CD8-positive, alpha-beta memory T cell (primary cell): ENCODE data around the gene CCDC187. TPM values are rescaled to one million over a fixed set of nuclear protein-coding genes. Genes with fewer than 3 reads are reported as not detected.

Experiments
- CTCF ChIA-PET: fragments of 350-600 bp; sonication (Branson Sonifier 250); formaldehyde crosslinking; loops from one replicate; lab custom pipeline; 2021; ENCODE audit warnings: antibody characterized with exemption; lab: Charles Lee
- POLR2A ChIA-PET: fragments of 350-600 bp; sonication (Branson Sonifier 250); formaldehyde crosslinking; loops from one replicate; lab custom pipeline; 2021; ENCODE audit warnings: antibody characterized with exemption; lab: Charles Lee
- DNase-seq, 5 donors: peaks; one replicate each; pipeline versions ENCODE4 v3.0.0 to v3.0.0-alpha.2; 2020 to 2022; ENCODE audit warnings: mixed read lengths in 1 of 5
- H3K27ac ChIP-seq: one replicate; pipeline ENCODE4 v1.7.0; 2013; ENCODE audit warnings: low read depth, mild to moderate bottlenecking, low read length, moderate library complexity
- H3K27me3 ChIP-seq: 2 replicates; pipeline ENCODE4 v1.7.0; 2013; ENCODE audit warnings: low read length, mild to moderate bottlenecking; ENCODE audit not compliant: insufficient read depth, poor library complexity, severe bottlenecking
- H3K36me3 ChIP-seq: 2 replicates; pipeline ENCODE4 v1.7.0; 2013; ENCODE audit warnings: mild to moderate bottlenecking, low read length, moderate library complexity; ENCODE audit not compliant: insufficient read depth
- H3K4me1 ChIP-seq: 2 replicates; pipeline ENCODE4 v1.7.0; 2013; ENCODE audit warnings: mild to moderate bottlenecking, low read length, moderate library complexity; ENCODE audit not compliant: insufficient read depth
- H3K4me3 ChIP-seq: 2 replicates; pipeline ENCODE4 v1.7.0; 2013; ENCODE audit warnings: mild to moderate bottlenecking, low read length
- H3K9me3 ChIP-seq: 2 replicates; pipeline ENCODE4 v1.7.0; 2013; ENCODE audit warnings: mild to moderate bottlenecking, low read length
- H3K27ac Mint-ChIP-seq, 8 donors: one replicate each; pipeline ENCODE4 v1.8.0; 2020 to 2021; ENCODE audit warnings: mixed read lengths in 8 of 8, mild to moderate bottlenecking in 6 of 8, inconsistent platforms in 3 of 8, moderate library complexity in 3 of 8
- H3K27me3 Mint-ChIP-seq, 2 donors: one replicate each; pipeline ENCODE4 v1.8.0; 2020 to 2021; ENCODE audit warnings: mixed read lengths in 2 of 2, mild to moderate bottlenecking in 1 of 2, moderate library complexity in 1 of 2
- H3K36me3 Mint-ChIP-seq, 3 donors: one replicate each; pipeline ENCODE4 v1.8.0; 2020 to 2021; ENCODE audit warnings: mixed read lengths in 3 of 3, inconsistent platforms in 1 of 3, mild to moderate bottlenecking in 1 of 3
- H3K4me1 Mint-ChIP-seq, 3 donors: one replicate each; pipeline ENCODE4 v1.8.0; 2020 to 2021; ENCODE audit warnings: mixed read lengths in 3 of 3, inconsistent platforms in 1 of 3, mild to moderate bottlenecking in 1 of 3
- H3K4me3 Mint-ChIP-seq, 7 donors: one replicate each; pipeline ENCODE4 v1.8.0; 2020 to 2021; ENCODE audit warnings: mixed read lengths in 7 of 7, mild to moderate bottlenecking in 6 of 7, moderate library complexity in 4 of 7, inconsistent platforms in 2 of 7
- H3K9me3 Mint-ChIP-seq, 5 donors: one replicate each; pipeline ENCODE4 v1.8.0; 2020 to 2022; ENCODE audit warnings: mixed read lengths in 5 of 5, mild to moderate bottlenecking in 3 of 5, moderate library complexity in 2 of 5, inconsistent platforms in 1 of 5
- polyA plus RNA-seq: library from polyadenylated mRNA; unstranded; fragments of 300-500 nt; fragmentation: Illumina TruSeq; gene quantifications from one replicate; pipeline ENCODE4 v1.2.3, GENCODE V29; 2021
- total RNA-seq, 2 experiments: library from RNA; stranded (reverse); gene quantifications; one replicate each; pipeline ENCODE4 v1.2.3, GENCODE V29; 2021

Gene CCDC187
- total and polyA plus RNA-seq, 3 experiments from 2014 or later = not detected

DNA sequence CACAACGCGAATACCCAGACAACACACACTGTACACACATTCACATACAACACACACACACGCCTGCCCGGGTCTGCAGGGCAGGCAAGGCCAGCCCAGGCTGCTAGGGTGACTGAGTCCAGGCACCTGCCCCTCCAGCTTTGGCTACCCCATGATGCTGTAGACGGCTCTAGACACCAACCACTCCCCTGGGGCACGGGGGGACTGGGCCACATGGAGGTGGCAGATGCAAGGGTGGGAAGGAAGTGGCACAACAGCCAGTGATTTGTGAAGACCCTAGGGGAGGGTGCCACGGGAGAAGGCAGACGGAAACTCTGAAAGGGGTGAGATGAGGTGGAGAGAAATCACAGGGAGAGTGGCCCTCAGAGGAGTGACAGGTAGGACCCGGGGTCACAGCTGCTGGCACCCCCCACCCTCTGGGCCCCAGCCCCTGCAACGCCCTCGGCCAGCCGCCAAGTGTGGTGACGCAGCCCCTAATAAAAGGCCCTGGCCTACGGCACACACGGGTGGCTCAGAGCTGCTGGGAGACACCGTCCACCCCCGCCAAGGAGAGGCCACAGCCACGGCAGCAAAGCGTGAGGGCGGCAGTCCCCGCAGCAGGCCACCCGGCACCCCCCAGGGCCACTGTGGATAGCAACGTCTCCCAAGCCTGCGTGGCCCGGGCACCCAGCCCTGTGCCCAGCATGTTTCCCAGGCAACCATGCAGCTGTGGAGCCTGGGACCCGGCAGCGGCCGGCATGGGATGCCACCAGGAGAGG, 6.6 kb upstream of the CCDC187 start:
- Histone ChIP-seq H3K36me3 (no peaks in the 10 kb centered on the region), H3K27ac (no peak overlapping the region), H3K4me3 (no peak overlapping the region), H3K27me3 (no peaks in the 10 kb centered on the region), H3K9me3 (peaks cover 9% of the 10 kb centered on the region), H3K4me1 (no peaks in the 10 kb centered on the region)
- no peak overlapping the region for H3K27ac Mint-ChIP-seq
- ChIA-PET CTCF (no interaction called here), POLR2A (no interaction called here)
- no peak overlapping the region for H3K4me3 Mint-ChIP-seq
- no peak for DNase-seq
- H3K9me3 Mint-ChIP-seq = peaks cover 0 to 6% (median 4%) of the 10 kb centered on the region in 5 donors
- peaks cover 0 to 6% of the 10 kb centered on the region in 2 donors for H3K27me3 Mint-ChIP-seq
- peaks cover 0 to 3% (median 0%) of the 10 kb centered on the region in 3 donors for H3K36me3 Mint-ChIP-seq
- H3K4me1 Mint-ChIP-seq = peaks cover 5 to 11% (median 8%) of the 10 kb centered on the region in 3 donors

- Mint-ChIP-seq H3K36me3 (peaks cover 0 to 3% (median 0%) of the 10 kb centered on the region in 3 donors), H3K27ac (no peak overlapping the region), H3K4me1 (peaks cover 4 to 7% (median 5%) of the 10 kb centered on the region in 3 donors), H3K4me3 (no peak overlapping the region), H3K27me3 (peaks cover 0 to 5% of the 10 kb centered on the region in 2 donors), H3K9me3 (peaks cover 0 to under 1% (median 0%) of the 10 kb centered on the region in 5 donors)
- no peak overlapping the region for H3K27ac ChIP-seq
- H3K4me1 ChIP-seq = no peaks in the 10 kb centered on the region
- peaks cover 3% of the 10 kb centered on the region for H3K9me3 ChIP-seq
- no peak for DNase-seq
- no peak overlapping the region for H3K4me3 ChIP-seq
- CTCF ChIA-PET = no interaction called here
- H3K36me3 ChIP-seq = no peaks in the 10 kb centered on the region
- H3K27me3 ChIP-seq = no peaks in the 10 kb centered on the region
- POLR2A ChIA-PET = no interaction called here
Observed at GRCh38 chr9:136309806-136310220, 5.9 kb upstream of the CCDC187 start.

GRCh38 chr9:136309101-136309801, 5.4 kb upstream of the CCDC187 start:
- POLR2A ChIA-PET = no interaction called here
- no peak overlapping the region for H3K27ac Mint-ChIP-seq
- no peaks in the 10 kb centered on the region for H3K36me3 Mint-ChIP-seq
- Histone ChIP-seq H3K4me3 (no peak overlapping the region), H3K4me1 (no peaks in the 10 kb centered on the region), H3K27ac (no peak overlapping the region), H3K9me3 (no peaks in the 10 kb centered on the region), H3K36me3 (no peaks in the 10 kb centered on the region), H3K27me3 (no peaks in the 10 kb centered on the region)
- no peaks in the 10 kb centered on the region for H3K9me3 Mint-ChIP-seq
- no peak overlapping the region for H3K4me3 Mint-ChIP-seq
- H3K4me1 Mint-ChIP-seq = peaks cover 4 to 7% (median 5%) of the 10 kb centered on the region in 3 donors
- DNase-seq = peak in 1 of 5 donors; percentile 7
- CTCF ChIA-PET = no interaction called here
- peaks cover 0 to 5% of the 10 kb centered on the region in 2 donors for H3K27me3 Mint-ChIP-seq

- H3K27me3 Mint-ChIP-seq = peaks cover 0 to 5% of the 10 kb centered on the region in 2 donors
- ChIA-PET CTCF (no interaction called here), POLR2A (no interaction called here)
- Histone ChIP-seq H3K4me1 (no peaks in the 10 kb centered on the region), H3K9me3 (no peaks in the 10 kb centered on the region), H3K4me3 (no peak overlapping the region), H3K27ac (no peak overlapping the region), H3K36me3 (no peaks in the 10 kb centered on the region), H3K27me3 (no peaks in the 10 kb centered on the region)
- no peak overlapping the region for H3K4me3 Mint-ChIP-seq
- H3K9me3 Mint-ChIP-seq = no peaks in the 10 kb centered on the region
- H3K4me1 Mint-ChIP-seq = peaks cover 4 to 7% (median 5%) of the 10 kb centered on the region in 3 donors
- H3K27ac Mint-ChIP-seq = no peak overlapping the region
- DNase-seq = no peak
- H3K36me3 Mint-ChIP-seq = no peaks in the 10 kb centered on the region
Observed at GRCh38 chr9:136308702-136309053, 4.8 kb upstream of the CCDC187 start.

GRCh38 chr9:136308006-136308701, 4.3 kb upstream of the CCDC187 start:
- Mint-ChIP-seq H3K9me3 (no peaks in the 10 kb centered on the region), H3K27ac (no peak overlapping the region), H3K27me3 (peaks cover 0 to 5% of the 10 kb centered on the region in 2 donors), H3K4me1 (peaks cover 4 to 7% (median 5%) of the 10 kb centered on the region in 3 donors), H3K36me3 (no peaks in the 10 kb centered on the region), H3K4me3 (no peak overlapping the region)
- Histone ChIP-seq H3K27me3 (no peaks in the 10 kb centered on the region), H3K4me3 (no peak overlapping the region), H3K4me1 (no peaks in the 10 kb centered on the region), H3K27ac (no peak overlapping the region), H3K9me3 (no peaks in the 10 kb centered on the region), H3K36me3 (no peaks in the 10 kb centered on the region)
- ChIA-PET POLR2A (no interaction called here), CTCF (no interaction called here)
- DNase-seq = no peak

GRCh38 chr9:136307215-136307750, 3.4 kb upstream of the CCDC187 start:
- Mint-ChIP-seq H3K4me3 (no peak overlapping the region), H3K4me1 (peaks cover 4 to 7% (median 5%) of the 10 kb centered on the region in 3 donors), H3K9me3 (no peaks in the 10 kb centered on the region), H3K27me3 (peaks cover 0 to 2% of the 10 kb centered on the region in 2 donors), H3K27ac (no peak overlapping the region), H3K36me3 (no peaks in the 10 kb centered on the region)
- no peaks in the 10 kb centered on the region for H3K36me3 ChIP-seq
- no peak for DNase-seq
- H3K27ac ChIP-seq = no peak overlapping the region
- ChIA-PET POLR2A (no interaction called here), CTCF (no interaction called here)
- H3K9me3 ChIP-seq = no peaks in the 10 kb centered on the region
- no peak overlapping the region for H3K4me3 ChIP-seq
- H3K27me3 ChIP-seq = no peaks in the 10 kb centered on the region
- no peaks in the 10 kb centered on the region for H3K4me1 ChIP-seq

- no peaks in the 10 kb centered on the region for H3K36me3 Mint-ChIP-seq
- H3K36me3 ChIP-seq = no peaks in the 10 kb centered on the region
- H3K4me3 Mint-ChIP-seq = peak overlapping the region in 1 of 7 donors; percentile 4
- no peak for DNase-seq
- H3K9me3 Mint-ChIP-seq = no peaks in the 10 kb centered on the region
- H3K4me1 Mint-ChIP-seq = peaks cover 4 to 7% (median 5%) of the 10 kb centered on the region in 3 donors
- no peak overlapping the region for H3K27ac ChIP-seq
- ChIA-PET POLR2A (no interaction called here), CTCF (no interaction called here)
- H3K27me3 ChIP-seq = no peaks in the 10 kb centered on the region
- H3K27me3 Mint-ChIP-seq = peaks cover 0 to 2% of the 10 kb centered on the region in 2 donors
- H3K27ac Mint-ChIP-seq = peak overlapping the region in 1 of 8 donors; percentile 40
- H3K4me1 ChIP-seq = no peaks in the 10 kb centered on the region
- H3K9me3 ChIP-seq = no peaks in the 10 kb centered on the region
- no peak overlapping the region for H3K4me3 ChIP-seq
Observed at GRCh38 chr9:136306211-136307208, 2.6 kb upstream of the CCDC187 start.
